ACHN (cell line): ENCODE results near the gene ARMC7.

Source experiments
- DNase-seq: peaks from one replicate; pipeline ENCODE4 v3.0.0-alpha.2; 2015
- in situ Hi-C: cut with HindIII; loops from 2 replicates; pipeline ENCODE4 v1.10.0; 2017; ENCODE audit warnings: low sequenced_read_pairs, low pct_ligation_motif_present, low pct_unique_long_range_greater_than_20kb

The ARMC7 gene

DNA sequence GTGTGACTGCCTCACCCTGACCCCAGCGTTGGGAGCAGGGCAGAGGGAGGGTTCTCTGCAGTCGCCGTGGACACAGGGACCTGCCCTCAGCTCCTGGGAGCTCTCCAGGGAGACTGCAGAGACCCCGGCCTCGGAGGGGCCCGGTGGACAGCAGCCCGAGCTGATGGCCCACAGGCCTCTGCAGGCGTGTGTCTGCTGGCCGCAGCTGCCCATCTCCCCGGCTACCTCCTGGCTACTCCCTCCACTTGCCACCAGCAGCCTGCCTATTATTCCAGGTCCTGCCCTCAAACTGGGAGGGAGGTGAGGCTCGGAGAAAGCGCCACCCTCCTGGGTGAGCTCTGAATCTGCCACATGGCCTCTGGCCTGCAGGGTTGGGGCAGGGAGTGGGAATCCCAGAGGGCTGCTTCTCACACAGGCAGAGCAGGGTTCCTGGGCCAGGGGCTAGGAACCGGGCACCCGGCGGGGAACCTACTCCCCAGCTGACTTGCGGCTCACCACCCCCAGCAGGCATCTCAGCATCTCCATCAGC lies 14.8 kb upstream of the ARMC7 start:
- DNase-seq: no peak
- in situ Hi-C loops: no loop called here

DNA sequence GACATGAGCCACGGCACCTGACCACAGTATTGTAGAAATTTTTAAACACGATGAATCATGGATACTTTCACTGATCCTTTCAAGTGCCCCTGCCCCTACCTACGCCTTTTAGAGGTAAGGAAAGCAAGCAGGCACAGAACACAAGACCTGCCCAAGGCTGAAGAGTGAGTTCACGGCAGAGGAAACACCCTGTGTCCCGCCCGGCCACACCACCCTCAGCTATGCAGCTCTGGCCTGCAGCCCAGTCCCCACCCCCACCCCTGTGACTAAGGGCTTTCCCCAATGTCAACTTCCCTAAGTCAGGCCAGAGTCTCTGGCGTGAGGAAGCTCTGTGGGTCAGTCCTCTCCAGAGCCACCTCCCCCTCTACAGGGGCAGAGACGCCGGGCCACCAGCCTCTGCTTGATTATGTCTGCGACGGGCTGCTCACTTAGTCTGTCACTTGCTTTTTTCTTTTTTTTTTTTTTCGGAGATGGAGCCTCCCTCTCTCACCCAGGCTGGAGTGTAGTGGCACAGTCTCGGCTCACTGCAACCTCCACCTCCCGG lies 13.6 kb upstream of the ARMC7 start:
- in situ Hi-C loops: no loop called here
- peak; percentile 93 for DNase-seq

GRCh38 chr17:75097865-75098264 lies 11.9 kb upstream of the ARMC7 start:
- in situ Hi-C loops: no loop called here
- DNase-seq: no peak

- in situ Hi-C loops: no loop called here
- DNase-seq: no peak
Observed at GRCh38 chr17:75098861-75099260, 10.9 kb upstream of the ARMC7 start.

DNA sequence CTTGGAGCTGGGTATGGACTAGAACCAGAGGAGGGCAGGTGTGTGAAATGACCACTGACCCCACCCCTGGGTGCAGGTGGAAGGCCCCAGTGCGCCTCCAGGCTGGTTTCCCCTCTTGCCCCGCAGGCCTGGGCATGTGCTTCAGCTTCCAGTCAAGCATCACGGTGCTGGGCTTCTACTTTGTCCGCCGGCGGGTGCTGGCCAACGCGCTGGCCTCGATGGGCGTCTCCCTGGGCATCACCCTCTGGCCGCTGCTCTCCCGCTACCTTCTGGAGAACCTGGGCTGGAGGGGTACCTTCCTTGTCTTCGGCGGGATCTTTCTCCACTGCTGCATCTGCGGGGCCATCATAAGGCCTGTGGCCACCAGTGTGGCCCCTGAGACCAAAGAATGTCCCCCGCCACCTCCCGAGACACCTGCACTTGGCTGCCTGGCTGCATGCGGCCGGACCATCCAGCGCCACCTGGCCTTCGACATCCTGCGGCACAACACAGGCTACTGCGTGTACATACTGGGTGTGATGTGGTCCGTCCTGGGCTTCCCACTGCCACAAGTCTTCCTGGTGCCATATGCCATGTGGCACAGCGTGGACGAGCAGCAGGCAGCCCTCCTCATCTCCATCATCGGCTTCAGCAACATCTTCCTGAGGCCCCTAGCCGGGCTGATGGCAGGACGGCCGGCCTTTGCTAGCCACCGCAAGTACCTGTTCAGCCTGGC lies 9.7 kb upstream of the ARMC7 start:
- in situ Hi-C loops: no loop called here

DNA sequence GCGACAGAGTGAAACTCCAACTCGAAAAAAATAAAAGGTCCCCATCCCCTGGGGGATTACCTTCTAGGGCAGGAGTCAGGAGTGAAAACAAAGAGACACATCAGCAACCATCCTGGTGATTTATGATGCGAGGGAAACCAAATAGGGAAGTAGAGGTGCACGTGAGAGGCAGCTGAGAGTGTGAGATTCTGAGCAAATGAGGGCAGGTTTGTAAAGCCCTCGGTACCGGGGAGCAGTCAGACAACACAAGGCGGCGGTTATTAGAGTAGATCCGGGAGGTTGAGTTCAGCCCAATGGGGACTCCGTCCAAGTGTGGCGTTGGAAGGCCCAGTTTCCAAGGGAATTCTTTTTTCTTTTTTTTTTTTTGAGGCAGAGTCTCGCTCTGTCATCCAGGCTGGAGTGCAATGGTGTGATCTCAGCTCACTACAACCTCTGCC lies 7.4 kb upstream of the ARMC7 start:
- no peak for DNase-seq

More for the DNA sequence above, 9.7 kb upstream of the ARMC7 start:
- no peak for DNase-seq

GRCh38 chr17:75103601-75104554 lies 5.9 kb upstream of the ARMC7 start:
- no peak for DNase-seq
- in situ Hi-C loops: no loop called here

More for the DNA sequence above, 7.4 kb upstream of the ARMC7 start:
- in situ Hi-C loops: no loop called here

DNA sequence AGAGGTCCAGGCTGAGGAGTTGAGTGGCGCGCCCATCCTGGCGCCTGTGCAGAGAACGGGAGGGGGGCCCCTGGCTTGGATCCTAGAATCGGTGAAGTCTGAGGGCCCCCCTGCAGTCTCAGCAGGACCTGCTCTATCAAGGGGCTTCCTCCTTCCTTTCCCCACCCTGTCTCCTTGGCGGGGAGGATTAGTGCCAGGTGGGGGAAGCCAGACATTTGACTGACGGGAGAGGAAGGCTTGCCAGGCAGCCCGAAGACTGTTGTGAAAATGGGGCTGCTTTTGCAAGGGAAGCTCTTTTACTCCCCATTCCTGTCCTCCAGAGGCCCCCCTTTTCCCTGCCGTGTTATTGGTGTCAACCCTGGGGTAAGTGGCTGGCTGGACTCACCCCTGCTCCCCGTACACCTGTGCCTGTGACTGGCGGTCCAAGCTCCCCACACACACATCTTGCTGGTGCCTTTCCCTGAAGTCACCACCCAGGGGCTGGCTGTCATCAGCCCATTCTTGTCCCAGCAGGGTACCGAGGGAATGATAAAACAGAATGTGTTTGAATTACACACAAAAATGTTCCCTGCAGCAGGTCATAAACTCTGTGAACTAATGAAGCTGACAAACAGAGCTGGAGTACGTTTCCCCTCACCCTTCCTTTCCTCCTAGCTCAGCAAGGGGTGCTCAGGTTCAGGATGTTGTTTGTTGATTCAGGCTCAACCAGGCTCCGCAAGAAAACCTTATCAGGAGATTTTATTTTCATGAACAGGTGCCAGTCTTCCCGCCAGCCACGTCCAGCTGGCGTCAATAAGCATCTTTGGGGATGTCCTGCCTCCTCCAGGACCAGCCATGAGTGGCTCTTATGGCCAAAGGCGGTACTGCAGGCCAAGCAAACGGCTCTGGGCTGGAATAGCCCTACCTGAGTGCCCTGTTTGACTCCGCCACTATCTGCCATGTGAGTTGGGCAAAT lies 4.4 kb upstream of the ARMC7 start:
- peak; percentile 65 for DNase-seq
- in situ Hi-C loops: no loop called here

DNA sequence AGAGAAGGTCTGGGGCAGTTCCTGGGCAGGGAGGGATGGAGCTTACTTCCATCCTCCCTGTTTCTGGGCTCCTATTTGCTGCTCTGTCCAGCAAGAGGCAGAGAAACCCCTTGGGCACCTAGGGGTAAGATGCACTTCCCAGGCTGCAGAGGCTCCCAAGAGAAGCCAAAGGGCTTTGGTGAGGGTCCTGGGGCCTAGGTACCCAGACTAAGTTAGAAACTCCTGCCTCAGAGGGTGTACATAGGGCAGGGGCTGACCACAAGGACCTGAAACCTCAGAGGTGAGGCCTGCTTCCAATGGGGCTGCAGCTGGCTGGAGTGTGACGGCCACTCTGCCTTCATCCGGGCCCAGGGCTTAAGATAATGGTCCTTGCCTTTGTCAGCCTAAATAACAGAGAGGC lies 1.6 kb upstream of the ARMC7 start:
- in situ Hi-C loops: no loop called here
- no peak for DNase-seq

- in situ Hi-C loops: no loop called here
- DNase-seq: no peak
Observed at GRCh38 chr17:75109046-75109406, 743 bp upstream of the ARMC7 start.

DNA sequence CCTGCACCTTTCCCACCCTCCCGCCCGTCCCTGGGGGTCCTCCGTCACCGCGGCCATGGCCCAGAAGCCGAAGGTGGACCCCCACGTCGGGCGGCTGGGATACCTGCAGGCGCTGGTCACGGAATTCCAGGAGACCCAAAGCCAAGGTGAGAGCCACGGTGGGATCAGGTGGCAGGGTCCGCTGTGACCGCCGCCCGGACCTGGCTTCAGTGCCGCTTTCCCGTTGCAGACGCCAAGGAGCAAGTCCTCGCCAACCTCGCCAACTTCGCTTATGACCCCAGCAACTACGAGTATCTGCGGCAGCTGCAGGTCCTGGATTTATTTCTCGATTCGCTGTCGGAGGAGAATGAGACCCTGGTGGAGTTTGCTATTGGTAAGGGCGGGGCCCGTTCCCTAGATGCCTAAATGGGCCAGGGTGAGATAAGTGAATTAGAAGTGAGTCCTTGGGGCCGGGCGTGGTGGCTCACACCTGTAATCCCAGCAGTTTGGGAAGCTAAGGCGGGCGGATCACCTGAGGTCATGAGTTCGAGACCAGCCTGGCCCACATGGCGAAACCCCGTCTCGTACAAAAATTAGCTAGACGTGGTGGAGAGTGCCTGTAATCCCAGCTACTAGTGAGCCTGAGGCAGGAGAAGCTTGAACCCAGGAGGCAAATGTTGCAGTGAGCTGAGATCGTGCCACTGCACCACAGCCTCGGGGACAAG lies 617 bp downstream of the ARMC7 start:
- in situ Hi-C loops: no loop called here
- peak; percentile 56 for DNase-seq

GRCh38 chr17:75111777-75112335 lies 2.1 kb downstream of the ARMC7 start:
- DNase-seq: no peak
- in situ Hi-C loops: no loop called here

GRCh38 chr17:75113798-75114551 lies 4.2 kb downstream of the ARMC7 start:
- peak; percentile 88 for DNase-seq
- in situ Hi-C loops: no loop called here

GRCh38 chr17:75114552-75115314 lies 5.0 kb downstream of the ARMC7 start:
- in situ Hi-C loops: no loop called here
- no peak for DNase-seq

- DNase-seq: no peak
- in situ Hi-C loops: no loop called here
Observed at GRCh38 chr17:75115555-75115954, 5.8 kb downstream of the ARMC7 start.

- DNase-seq: no peak
- in situ Hi-C loops: no loop called here
Observed at GRCh38 chr17:75116737-75117136, 7.0 kb downstream of the ARMC7 start.
